ENCODE measurements around the gene RTN4RL2.

The RTN4RL2 gene

DNA sequence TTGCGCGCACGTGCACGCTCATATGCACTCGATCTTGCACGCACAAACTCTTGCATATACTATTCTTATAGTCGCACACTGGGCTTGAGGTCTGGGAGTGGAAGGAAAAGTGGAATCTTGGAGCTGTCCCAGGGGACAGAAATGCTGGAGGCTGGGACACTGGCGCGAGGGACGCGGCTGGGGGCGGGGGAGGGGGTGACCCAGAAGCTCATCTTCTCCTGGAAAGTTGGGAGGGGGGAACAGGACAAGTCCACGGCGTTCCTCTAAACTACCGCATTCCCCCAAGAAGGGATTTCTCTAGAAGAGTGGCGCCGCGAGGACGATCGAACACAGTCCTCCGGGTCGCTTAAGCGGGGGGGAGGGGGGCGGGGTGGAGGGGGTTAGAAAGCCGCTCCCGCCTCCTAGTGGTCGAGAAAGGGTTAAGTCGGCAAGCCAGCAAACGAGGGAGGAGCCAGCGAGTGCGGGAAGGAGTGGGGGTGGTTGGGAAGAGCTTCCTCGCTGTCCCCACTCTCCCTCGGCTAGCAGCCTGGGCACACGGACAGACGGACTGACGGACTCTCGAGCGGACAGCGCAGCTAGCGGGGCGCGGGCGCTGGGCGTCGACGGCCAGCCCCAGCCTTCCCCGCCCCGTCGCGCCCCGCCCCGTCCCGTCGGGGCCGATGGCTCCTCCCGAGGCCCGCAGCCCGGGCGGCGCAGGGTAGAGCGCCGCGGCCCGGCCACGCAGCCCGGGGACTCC is at the start of gene RTN4RL2:
Gene RTN4RL2, plus strand, starts transcription at position 507 of the 736 bp plus-strand sequence. CDS start 338 bp downstream, outside the sequence.
- DNase-seq: peak; percentile 64

DNA sequence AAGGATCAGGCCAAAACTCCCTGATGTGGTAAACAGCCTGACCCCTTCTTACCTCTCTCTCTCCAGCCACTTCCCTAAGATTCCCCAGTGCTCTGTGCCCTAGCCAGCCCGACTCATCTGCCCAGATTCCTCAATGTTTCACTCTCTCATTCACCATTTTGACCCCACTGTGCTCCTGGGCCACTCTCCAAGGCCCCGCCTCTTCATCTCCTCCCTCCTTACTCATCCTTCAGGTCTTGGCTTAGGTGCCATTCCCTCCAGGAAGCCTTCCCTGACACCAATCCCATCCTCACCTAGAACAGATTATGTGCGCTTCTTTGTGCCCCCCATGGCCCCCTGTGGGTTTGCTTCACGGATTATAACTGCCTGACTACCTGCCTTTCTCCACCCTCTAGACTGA is 46.6 kb upstream of the RTN4RL2 start:
- DNase-seq: no peak

DNA sequence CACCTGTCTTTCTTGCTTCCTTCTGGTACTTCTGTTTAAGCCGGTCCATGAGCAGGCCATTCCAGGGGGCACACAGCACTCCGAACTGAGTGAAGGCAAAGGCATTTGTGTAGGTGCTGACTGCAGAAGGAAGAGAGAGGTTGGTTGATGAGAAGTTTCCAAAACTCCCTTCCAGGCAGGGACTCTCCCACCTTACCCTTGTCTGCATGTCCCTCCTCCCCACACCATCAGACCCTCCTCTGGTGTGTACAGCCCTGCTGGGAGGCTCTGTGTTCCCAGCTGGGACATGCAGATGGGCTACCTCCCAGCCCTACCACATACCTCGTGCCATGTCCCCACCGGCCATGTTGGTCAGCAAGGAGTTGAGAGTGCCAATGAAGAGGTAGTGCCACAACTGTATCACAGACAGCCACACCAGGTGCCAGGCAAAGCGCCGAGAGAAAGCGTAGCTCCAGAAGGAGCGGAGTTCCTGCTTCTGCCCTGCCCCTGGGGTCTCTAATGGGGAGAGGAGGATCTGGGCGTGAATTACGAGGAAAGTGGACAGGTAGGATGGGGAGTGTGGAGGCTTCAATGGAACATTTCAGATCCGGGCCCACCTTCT is 45.6 kb upstream of the RTN4RL2 start:
- no peak for DNase-seq

DNA sequence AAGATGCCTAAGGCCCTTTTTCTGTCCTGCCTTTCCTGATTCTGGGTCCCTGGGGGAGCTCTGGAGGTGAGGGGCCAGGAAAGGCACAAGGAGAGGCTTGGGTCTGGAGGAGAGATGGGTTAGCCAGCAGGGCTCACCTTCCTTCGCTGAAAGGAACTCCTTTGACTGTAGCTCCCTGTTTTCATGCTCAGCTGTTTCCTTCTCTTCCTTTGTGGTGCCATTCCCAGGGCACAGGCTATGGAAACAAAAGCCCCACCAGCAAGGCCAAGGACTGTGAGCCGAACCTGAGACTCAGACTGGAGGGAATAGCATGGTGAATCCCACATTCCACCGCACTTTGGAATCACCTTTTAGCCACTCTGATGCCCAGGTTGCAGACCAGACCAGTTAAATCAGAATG is 43.9 kb upstream of the RTN4RL2 start:
- no peak for DNase-seq

DNA sequence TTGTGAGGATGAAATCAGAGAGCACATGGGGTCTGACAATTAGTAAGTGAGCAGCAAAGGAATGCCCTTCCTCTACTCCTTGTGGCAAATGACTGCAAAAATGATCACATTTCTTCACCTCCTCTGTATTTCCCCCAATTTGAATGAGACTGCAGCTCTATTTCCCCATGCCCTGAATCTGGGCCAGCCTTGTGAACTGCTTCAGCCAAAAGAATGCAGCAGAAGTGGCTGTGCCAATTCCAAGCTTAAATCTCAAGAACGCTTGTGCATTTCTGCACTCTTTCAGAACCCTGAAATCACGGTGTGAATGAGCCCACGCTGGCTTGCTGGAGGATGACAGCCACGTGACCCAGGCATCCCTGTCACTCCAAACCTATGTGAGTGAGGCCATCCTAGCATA is 43.3 kb upstream of the RTN4RL2 start:
- DNase-seq: no peak

DNA sequence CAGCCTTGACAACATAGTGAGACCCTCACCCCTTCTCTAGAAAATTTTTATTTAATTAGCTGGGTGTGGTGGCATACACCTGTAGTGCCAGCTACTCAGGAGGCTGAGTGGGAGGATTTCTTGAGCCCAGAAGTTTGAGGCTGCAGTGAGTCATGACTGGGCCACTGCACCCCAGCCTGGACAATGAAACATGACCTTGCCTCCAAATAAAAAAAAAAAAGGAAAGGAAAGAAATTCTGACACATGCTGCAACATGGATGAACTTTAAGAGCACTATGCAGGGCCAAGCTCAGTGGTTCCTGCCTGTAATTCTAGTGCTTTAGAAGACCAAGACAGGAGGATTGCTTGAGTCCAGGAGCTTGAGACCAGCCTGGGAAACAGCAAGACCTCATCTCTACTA is 42.2 kb upstream of the RTN4RL2 start:
- DNase-seq: no peak

DNA sequence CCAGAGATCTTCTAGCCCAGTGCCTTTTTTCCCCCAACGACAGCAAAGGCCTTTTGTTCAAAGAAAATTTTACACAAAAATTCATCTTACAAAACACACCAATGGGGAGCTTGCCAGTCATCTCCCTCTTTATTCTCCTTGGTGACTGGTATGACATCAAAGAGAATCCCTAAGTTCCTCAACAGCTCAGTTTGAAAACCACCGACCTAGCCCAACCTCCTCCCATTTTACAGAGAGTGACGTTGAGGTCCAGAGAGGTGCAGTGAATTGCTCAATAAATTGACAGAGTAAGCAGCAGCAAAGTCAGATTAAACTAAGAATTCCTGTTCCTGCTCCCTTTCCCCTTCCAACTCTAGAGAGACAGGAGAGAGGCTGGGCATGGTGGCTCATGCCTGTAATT is 41.2 kb upstream of the RTN4RL2 start:
- no peak for DNase-seq

DNA sequence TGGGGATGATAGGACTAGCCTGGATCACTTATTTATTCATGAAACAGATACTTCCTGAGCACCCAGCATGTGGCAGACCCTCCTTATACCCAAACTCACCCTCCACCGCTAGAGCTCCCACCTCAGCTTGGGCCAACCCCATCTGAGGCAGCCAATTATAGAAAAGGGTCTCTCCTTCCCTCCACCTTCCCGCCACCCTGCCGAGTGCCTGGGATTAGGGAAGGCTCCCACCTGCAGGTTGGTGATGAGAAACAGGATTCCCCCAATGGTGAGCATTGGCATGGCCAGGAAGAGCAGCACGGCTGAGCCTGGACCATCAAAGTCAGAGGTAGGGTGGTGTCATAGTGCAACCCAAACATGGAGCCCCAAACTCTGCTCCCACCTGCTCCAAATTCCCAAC is 39.3 kb upstream of the RTN4RL2 start:
- DNase-seq: no peak

DNA sequence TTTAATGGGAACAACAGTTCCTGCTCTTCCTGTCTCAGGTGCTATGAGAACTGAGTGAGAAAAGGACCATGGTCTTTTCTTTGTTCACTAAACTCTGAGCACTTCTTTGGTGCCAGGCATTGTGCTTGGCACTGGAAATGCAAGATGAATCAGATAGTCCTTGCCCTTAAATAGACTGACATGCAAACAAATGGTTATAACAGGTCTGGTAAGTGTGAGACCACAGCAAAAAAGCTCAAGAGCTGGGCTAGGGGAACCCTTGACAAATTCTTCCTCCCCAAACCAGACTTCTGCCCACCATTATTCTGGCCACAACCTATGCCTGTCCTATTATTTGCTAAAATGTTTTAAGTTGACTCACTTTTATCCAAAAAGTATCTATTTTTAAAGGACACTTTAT is 38.5 kb upstream of the RTN4RL2 start:
- DNase-seq: no peak

DNA sequence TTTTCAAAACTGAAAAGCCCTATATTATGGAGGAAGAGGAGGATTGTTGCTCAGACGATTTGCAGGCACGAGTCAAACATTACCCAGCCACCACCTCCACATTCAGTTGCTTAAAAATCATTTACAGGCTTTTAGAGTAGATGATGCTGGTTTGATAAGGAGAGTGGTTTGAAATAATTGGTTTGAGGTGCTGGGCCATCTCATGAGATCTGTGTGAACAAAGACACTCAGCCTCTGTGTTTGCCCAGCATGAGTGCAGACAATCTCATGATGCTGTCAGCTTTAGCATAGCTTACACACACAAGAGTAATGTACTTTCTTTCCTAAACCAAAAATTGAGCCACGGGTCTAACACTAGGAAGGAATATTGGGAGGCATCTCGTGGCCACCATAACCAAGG is 37.7 kb upstream of the RTN4RL2 start:
- DNase-seq: no peak

DNA sequence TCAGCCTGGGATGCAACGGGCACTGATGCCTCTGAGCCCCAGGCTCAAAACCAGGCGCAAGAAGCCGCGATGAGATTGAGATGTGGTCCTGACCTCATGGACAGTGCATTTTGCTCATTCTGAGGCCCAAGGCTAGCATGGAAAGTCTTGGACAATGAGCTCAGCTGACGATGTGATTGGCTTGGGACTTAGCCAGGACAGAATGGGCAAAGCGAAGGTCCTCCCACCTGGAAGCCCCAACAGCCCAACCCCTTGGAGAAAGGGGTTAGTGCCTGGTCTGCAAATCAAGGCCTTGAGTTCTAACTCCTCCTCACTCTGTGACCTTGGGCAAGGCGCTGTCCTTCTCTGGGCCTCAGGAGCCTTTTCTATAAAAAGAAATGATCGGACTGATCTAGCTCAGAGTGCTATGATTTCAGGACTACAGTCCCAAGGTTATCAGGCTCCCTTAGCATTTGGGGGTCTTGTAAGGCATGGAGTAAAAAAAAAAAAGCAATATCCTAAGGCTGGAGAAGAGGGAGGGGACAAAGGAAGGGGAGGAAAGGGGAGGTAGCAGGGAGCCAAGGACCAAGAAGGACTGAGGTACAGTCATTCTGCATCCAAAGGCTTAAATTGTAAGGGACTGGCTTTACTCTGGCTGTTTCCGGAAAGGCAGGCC is 36.1 kb upstream of the RTN4RL2 start:
- no peak for DNase-seq

DNA sequence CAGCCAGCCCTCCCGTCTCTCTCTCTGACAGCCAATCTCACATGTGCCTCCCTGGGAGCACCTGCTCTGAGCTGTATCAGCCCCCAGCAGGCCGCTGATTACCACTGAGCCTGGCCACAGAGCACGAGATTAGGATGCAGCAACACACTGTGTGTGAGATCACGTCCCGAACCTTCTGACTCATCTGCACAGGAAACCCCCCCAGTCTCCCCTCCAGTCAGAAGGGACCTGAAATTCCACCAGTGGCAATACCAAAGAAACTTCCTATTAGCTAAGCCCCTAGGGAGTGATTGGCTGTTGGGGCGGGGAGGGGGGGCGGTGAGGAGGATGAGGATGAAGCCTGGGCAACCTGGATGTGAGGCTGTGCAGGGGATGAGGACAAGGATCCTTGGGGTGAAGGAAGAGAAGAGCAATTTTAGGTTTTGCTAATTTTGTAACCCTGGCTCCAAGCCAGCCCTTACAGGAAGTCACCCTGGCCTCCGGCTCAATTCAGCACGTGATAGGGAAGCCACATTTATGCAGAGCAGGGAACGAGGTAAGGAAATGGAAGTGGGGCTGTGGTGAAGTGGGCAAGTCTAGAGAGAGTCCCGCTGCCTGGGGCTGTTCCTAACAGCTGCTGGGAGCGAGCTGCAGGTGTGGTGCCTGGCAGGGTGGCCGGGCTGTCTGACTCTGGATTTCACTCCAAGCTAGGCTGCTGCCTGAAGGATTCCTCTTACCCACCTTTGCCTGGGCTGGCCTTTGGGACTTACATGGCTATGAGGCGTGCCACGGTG is 35.4 kb upstream of the RTN4RL2 start:
- DNase-seq: peak; percentile 57

DNA sequence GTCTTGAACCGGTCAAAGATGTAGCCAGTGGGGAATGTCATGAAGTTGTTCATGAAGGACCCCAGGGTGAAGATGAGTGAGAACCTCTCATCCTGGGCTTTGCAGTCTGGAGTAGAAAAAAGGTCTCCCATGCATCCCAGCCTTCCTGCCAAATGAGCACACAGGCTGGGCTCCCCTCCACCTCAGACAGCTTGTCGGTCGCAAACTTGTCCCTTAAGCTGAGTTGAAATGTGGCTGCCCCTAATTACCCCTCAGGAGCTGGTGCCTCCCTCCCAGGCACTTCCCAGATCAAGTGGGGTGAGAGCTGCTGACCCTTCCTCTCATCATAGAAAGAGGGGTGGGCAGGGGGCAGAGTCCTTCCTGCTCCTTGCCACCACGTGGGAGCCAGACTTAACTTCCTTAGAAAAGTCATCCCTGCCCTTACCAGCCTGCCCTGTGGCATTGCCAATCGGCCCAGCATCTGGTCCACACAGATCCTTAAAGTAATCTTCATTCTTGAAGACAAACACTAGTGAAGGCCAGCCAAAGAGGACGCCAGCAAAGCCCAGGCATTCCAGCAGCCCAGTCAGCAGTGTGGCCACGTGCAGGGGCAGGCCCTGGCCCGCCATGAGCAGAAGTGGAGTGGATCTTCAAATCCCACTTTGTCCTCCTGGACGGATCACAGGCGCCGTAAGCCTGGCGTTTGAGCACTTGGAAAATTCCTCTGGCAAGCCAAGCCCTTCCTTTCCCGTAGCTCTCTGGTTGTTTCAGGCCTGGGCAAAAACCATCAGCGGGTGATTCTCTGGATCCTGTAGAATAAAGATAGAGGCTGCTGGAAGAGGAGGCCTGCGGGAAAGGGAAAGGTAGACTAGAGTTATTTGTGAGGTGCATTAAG is 34.5 kb upstream of the RTN4RL2 start:
- DNase-seq: peak; percentile 57

DNA sequence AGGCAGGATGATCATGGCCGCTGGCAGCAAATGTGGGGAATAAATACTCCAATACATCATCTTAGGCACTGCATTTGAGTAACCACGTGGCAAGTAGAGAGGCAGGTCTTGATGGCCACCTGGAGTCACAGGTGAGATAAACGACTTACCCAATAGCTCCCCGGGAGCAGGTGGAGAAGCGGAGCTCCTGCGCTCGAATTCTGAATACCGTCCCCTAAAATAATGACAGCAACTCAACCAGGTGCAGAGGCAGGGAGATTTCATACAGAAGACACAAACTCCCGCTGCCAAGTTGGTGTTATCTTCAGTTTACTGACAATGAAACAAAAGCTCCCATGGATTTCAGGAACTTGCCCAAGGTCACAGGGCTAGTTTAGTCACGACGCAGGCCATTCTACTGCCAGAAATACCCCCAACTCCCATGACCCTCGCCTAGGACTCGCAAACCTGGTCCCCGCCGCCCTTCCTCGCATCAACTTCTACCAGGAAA is 33.8 kb upstream of the RTN4RL2 start:
- DNase-seq: peak; percentile 57

DNA sequence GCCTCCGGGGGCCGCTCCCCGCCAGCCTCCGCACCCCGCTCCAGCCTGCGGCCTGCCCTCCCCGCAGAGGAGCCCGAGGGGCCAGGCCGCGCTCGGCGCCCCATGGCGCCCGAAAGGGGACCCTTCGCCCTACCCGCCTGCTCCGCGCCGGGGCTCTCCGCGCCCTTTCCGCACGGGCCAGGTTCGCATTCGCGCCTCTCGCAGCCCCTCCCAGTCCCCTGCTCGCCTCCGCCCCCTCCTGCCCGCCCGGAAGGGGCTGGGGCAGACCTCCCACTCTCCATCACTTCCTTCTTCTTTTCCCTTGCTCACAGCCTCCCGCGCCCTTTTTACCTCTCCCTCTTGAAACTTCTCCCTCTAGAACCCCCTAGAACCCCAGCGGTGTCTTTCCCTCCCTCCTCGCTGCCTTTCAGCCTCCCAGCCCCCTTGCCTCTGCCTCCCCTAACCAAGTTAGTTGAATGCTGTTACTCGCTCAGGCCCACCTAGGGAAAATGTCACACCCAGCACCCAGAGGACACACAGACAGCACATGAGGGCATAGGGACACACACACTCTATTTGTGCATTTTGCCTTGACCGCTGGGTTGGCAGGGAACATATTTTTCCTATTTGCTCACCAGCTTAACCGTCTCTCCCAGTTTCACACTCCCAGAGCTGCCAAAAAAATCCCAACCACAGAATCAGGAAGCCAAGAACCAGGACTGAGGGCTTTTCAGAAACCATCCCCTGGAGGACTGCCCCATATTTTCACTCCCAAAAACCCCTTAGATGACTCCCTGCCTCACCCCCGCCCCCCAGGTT is 33.2 kb upstream of the RTN4RL2 start, which contains the start of gene SLC43A3:
Gene SLC43A3, minus strand, starts transcription at position 193 of the 798 bp plus-strand sequence. CDS start 949 bp downstream, outside the sequence.
- no peak for DNase-seq

DNA sequence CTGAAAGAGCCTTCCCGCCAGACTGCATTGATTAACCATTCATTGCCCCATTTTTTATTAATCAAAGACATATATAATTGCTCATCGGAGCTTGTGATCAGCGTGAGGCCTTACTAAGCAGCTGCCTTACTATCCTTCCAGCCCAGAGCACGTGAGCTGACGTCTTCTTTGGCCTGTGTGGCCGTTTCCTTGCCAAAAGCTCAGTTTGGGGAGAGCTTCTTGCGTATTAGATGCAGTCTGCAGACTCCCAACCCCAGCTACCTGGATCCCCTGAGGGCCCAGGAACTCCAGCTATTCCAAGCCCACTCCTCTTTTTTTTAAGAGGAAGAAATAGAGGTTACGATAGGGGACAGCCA is 32.6 kb upstream of the RTN4RL2 start:
- no peak for DNase-seq

DNA sequence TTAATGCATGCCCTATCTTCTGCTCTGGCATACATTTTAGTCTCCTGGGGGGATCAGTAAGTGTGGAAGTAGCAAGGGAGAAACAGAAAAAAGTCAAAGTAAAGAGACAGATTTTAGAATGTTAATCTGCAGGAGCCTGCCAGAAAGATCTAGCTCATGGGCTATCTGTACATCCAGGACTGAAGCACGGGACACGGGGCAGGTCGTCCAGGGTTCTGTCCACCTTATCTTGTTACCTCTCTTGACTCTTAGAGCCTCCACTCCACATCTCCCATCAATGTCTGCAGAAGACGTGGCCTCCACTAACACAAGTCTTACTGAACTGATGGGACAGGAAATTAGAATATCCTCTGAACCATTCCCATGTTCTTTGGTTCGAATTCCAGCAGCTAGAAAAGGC is 31.7 kb upstream of the RTN4RL2 start:
- DNase-seq: no peak

DNA sequence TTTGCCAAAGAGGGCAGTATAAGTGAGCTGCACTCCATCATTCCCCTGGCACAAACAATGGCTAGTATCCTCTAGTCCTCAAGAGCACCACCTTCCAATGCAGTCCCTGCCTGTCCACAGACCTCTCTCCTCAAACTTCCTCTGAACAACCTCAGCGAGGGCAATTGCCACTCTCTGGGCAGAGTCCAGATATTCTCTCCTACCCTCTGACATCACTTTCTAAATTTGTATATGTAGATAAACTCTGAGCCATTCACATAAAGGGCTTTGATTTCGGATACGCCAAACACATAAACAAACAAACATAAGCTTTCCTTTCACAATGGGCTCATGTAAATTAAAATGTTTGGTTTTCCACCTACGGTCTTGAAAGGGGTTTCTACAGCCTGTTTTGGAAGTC is 30.4 kb upstream of the RTN4RL2 start:
- peak; percentile 25 for DNase-seq

DNA sequence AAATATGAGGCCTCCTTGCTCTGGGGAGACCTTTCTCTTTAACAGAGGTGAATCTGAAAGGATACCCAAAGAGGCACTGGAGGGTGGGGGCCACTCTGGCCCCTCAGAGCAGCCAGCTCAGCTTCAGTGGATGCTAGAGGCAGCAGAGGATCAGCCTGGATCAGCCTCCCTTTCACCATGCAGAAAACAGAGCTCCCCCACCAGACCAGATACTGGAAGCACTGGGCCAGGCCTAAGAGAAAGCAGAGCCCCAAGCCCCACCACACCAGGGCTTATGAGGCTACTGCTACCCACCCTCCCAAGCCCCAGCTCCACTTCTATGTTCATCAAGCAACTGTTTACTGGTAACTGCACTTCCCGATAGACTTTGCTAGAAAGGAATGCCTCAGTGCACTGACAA is 29.4 kb upstream of the RTN4RL2 start:
- no peak for DNase-seq

DNA sequence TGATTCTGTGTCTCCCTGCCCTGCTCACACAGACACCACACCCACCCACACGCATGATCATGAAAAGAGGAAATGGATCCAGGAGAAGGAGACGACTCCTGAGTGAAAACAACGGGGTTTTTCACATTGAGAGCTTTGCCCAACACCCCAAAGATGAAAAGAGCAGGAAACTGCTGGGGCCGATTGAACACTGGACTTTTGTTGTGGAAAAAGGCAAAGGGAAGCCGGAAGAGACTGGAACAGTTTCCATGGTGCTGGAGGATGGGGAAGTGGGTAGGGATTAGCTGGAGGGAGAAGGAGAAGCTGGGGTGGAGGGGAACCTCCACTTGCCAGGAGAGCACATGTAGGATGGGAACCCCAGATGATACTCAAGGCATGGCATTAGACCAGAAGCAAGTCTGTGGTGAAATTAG is 28.2 kb upstream of the RTN4RL2 start:
- no peak for DNase-seq

DNA sequence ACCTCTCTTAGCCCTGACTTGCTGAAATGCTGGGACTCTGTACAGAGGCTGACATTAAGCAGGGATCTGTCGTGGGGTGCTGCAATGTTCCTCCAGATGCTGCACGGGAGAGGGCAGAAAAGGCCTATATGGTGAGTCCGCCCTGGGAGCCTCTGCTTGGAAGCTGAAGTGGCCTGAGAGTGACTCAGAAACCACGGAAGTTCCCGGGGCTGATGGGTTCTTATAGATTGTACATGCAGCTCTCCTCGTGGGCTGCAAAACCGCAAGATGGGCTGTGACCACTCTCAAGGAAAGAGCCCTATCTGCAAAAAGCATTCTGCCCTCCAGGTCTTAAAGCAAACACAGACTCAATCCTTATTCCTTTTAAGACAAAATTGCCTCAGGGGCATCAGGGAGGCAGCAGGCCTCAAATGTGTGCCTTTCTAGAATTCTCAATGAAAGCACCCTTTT is 27.6 kb upstream of the RTN4RL2 start:
- DNase-seq: no peak

Measured in NCI-H510A treated with DMSO at 0.1 percent for 48 hours (cell line).